Measurements from ENCODE around the gene HMGCLL1. TPM values are rescaled to one million over a fixed set of nuclear protein-coding genes. Genes with fewer than 3 reads are reported as not detected.

Gene HMGCLL1
- total RNA-seq, 1 donor from 2014 or later = 6.3 TPM

DNA sequence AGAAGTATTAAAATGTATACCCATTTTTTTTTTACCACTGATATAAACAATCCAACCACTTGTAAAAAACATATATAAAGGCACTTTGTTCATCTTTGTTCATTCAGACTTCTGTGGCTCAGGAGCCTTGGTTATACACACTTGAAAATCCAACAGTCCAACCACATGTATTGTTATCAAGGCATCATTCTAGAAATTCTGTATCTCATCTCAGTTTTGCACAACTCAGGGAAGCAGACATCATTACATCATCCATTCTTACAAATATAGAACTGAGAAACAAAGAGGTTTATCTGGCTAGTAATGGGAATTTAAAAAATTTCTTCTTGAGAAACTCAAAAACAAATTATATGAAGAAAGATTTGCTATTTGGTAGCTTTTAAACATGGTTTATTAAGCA is 88.1 kb downstream of the HMGCLL1 start:
- no peaks in the 10 kb centered on the region for H3K36me3 Mint-ChIP-seq (ENCODE audit: unreplicated experiment)
- H3K4me1 Mint-ChIP-seq (ENCODE audit: low read depth, unreplicated experiment) = no peaks in the 10 kb centered on the region
- TF ChIP-seq CTCF (IDR thresholded peaks at IDR 0.05; ENCODE audit: partially characterized antibody, unreplicated experiment) = no peak
- H3K4me3 Mint-ChIP-seq (ENCODE audit: unreplicated experiment) = no peak overlapping the region
- no peak for DNase-seq
- H3K27ac Mint-ChIP-seq (ENCODE audit: unreplicated experiment) = no peak overlapping the region
- no peaks in the 10 kb centered on the region for H3K9me3 Mint-ChIP-seq (ENCODE audit: unreplicated experiment)
- H3K27me3 Mint-ChIP-seq (ENCODE audit: unreplicated experiment) = no peaks in the 10 kb centered on the region

GRCh38 chr6:55474382-55474781 is 104.6 kb downstream of the HMGCLL1 start:
- H3K4me3 Mint-ChIP-seq (ENCODE audit: unreplicated experiment) = no peak overlapping the region
- no peaks in the 10 kb centered on the region for H3K9me3 Mint-ChIP-seq (ENCODE audit: unreplicated experiment)
- H3K4me1 Mint-ChIP-seq (ENCODE audit: low read depth, unreplicated experiment) = no peaks in the 10 kb centered on the region
- no peaks in the 10 kb centered on the region for H3K36me3 Mint-ChIP-seq (ENCODE audit: unreplicated experiment)
- no peaks in the 10 kb centered on the region for H3K27me3 Mint-ChIP-seq (ENCODE audit: unreplicated experiment)
- DNase-seq = no peak
- no peak for TF ChIP-seq CTCF (IDR thresholded peaks at IDR 0.05; ENCODE audit: partially characterized antibody, unreplicated experiment)
- H3K27ac Mint-ChIP-seq (ENCODE audit: unreplicated experiment) = no peak overlapping the region

- DNase-seq = no peak
- H3K4me1 Mint-ChIP-seq (ENCODE audit: low read depth, unreplicated experiment) = no peaks in the 10 kb centered on the region
- H3K27me3 Mint-ChIP-seq (ENCODE audit: unreplicated experiment) = no peaks in the 10 kb centered on the region
- no peaks in the 10 kb centered on the region for H3K36me3 Mint-ChIP-seq (ENCODE audit: unreplicated experiment)
- no peak overlapping the region for H3K27ac Mint-ChIP-seq (ENCODE audit: unreplicated experiment)
- H3K4me3 Mint-ChIP-seq (ENCODE audit: unreplicated experiment) = no peak overlapping the region
- no peak for TF ChIP-seq CTCF (IDR thresholded peaks at IDR 0.05; ENCODE audit: partially characterized antibody, unreplicated experiment)
- H3K9me3 Mint-ChIP-seq (ENCODE audit: unreplicated experiment) = no peaks in the 10 kb centered on the region
Observed at GRCh38 chr6:55473722-55474121, 105.3 kb downstream of the HMGCLL1 start.

- H3K4me1 Mint-ChIP-seq (ENCODE audit: low read depth, unreplicated experiment) = no peaks in the 10 kb centered on the region
- no peaks in the 10 kb centered on the region for H3K9me3 Mint-ChIP-seq (ENCODE audit: unreplicated experiment)
- no peak for TF ChIP-seq CTCF (IDR thresholded peaks at IDR 0.05; ENCODE audit: partially characterized antibody, unreplicated experiment)
- no peak for DNase-seq
- H3K4me3 Mint-ChIP-seq (ENCODE audit: unreplicated experiment) = no peak overlapping the region
- no peaks in the 10 kb centered on the region for H3K27me3 Mint-ChIP-seq (ENCODE audit: unreplicated experiment)
- H3K36me3 Mint-ChIP-seq (ENCODE audit: unreplicated experiment) = no peaks in the 10 kb centered on the region
- no peak overlapping the region for H3K27ac Mint-ChIP-seq (ENCODE audit: unreplicated experiment)
Observed at GRCh38 chr6:55469951-55470366, 109.0 kb downstream of the HMGCLL1 start.

GRCh38 chr6:55456016-55456415 is 123.0 kb downstream of the HMGCLL1 start:
- DNase-seq = no peak
- Mint-ChIP-seq H3K4me3 (ENCODE audit: unreplicated experiment) (no peak overlapping the region), H3K9me3 (ENCODE audit: unreplicated experiment) (no peaks in the 10 kb centered on the region)

More at GRCh38 chr6:55456016-55456415, 123.0 kb downstream of the HMGCLL1 start:
- no peaks in the 10 kb centered on the region for H3K4me1 Mint-ChIP-seq (ENCODE audit: low read depth, unreplicated experiment)
- TF ChIP-seq CTCF (IDR thresholded peaks at IDR 0.05; ENCODE audit: partially characterized antibody, unreplicated experiment) = no peak
- no peaks in the 10 kb centered on the region for H3K36me3 Mint-ChIP-seq (ENCODE audit: unreplicated experiment)
- no peak overlapping the region for H3K27ac Mint-ChIP-seq (ENCODE audit: unreplicated experiment)
- no peaks in the 10 kb centered on the region for H3K27me3 Mint-ChIP-seq (ENCODE audit: unreplicated experiment)

Measured in glutamatergic neuron (in vitro differentiated cells).